Calu3 (cell line): ENCODE measurements around the gene LSAMP. TPM values are rescaled to one million over a fixed set of nuclear protein-coding genes. Genes with fewer than 3 reads are reported as not detected.
"Not testable (repeated sequence)": the region's sequence is repeated elsewhere in the genome, so short reads cannot be mapped to it uniquely, and the experiment has no call there.

Experiments
- BruUV-seq: library from RNA; stranded (reverse); fragments of 400-500 nt; replicated peaks from 2 replicates; lab custom pipeline; 2021; lab: Mats Ljungman, UMichigan
- CTCF ChIA-PET: fragments of 300-600 bp; sonication (Branson Sonifier 250); formaldehyde crosslinking; loops from one replicate; lab custom pipeline; 2022; ENCODE audit warnings: antibody characterized with exemption; lab: Charles Lee
- DNase-seq: peaks from one replicate; pipeline ENCODE4 v3.0.0; 2022
- H3K27ac Mint-ChIP-seq: one replicate; pipeline ENCODE4 v1.8.0; 2022; ENCODE audit warnings: mixed read lengths; ENCODE audit not compliant: unreplicated experiment
- H3K27me3 Mint-ChIP-seq: one replicate; pipeline ENCODE4 v1.8.0; 2022; ENCODE audit warnings: mixed read lengths; ENCODE audit not compliant: unreplicated experiment
- H3K36me3 Mint-ChIP-seq: one replicate; pipeline ENCODE4 v1.8.0; 2022; ENCODE audit warnings: mild to moderate bottlenecking, moderate library complexity, mixed read lengths; ENCODE audit not compliant: insufficient read depth, unreplicated experiment
- H3K4me1 Mint-ChIP-seq: one replicate; pipeline ENCODE4 v1.8.0; 2022; ENCODE audit warnings: mild to moderate bottlenecking, low read depth, mixed read lengths; ENCODE audit not compliant: unreplicated experiment
- H3K4me3 Mint-ChIP-seq: one replicate; pipeline ENCODE4 v1.8.0; 2022; ENCODE audit warnings: mild to moderate bottlenecking, low read depth, moderate library complexity, mixed read lengths; ENCODE audit not compliant: unreplicated experiment
- H3K9me3 Mint-ChIP-seq: one replicate; pipeline ENCODE4 v1.8.0; 2022; ENCODE audit warnings: low read depth, mixed read lengths; ENCODE audit not compliant: unreplicated experiment
- CTCF ChIP-seq: fragments of 200-600 bp; IDR thresholded peaks from one replicate; pipeline ENCODE4 v1.8.0; 2022; ENCODE audit warnings: antibody characterized with exemption; ENCODE audit not compliant: unreplicated experiment
- intact Hi-C: fragments of 100-400 bp; cut with micrococcal nuclease; formaldehyde crosslinking; loops from one replicate; pipeline ENCODE4 v1.10.0; 2022; ENCODE audit not compliant: unreplicated experiment
- total RNA-seq: library from RNA; stranded (reverse); gene quantifications from 2 replicates; pipeline ENCODE4 v1.2.3, GENCODE V29; 2022

Gene LSAMP
- total RNA-seq, 1 experiment from 2014 or later, result 0.90 TPM

GRCh38 chr3:115760716-115761115 lies 684.6 kb downstream of the LSAMP start:
- H3K9me3 Mint-ChIP-seq, result no peaks in the 10 kb centered on the region
- H3K36me3 Mint-ChIP-seq, result no peaks in the 10 kb centered on the region
- H3K27me3 Mint-ChIP-seq, result no peaks in the 10 kb centered on the region
- H3K4me3 Mint-ChIP-seq, result no peak overlapping the region
- no peak overlapping the region for H3K27ac Mint-ChIP-seq
- TF ChIP-seq CTCF, result no peak
- DNase-seq, result no peak
- intact Hi-C loops, result no loop called here
- H3K4me1 Mint-ChIP-seq, result peaks cover 9% of the 10 kb centered on the region
- BruUV-seq, result no TSS peak
- CTCF ChIA-PET, result no interaction called here

- DNase-seq, result no peak
- Mint-ChIP-seq H3K36me3 (no peaks in the 10 kb centered on the region), H3K27me3 (no peaks in the 10 kb centered on the region), H3K27ac (no peak overlapping the region), H3K9me3 (peaks cover 4% of the 10 kb centered on the region), H3K4me3 (no peak overlapping the region), H3K4me1 (peaks cover 9% of the 10 kb centered on the region)
- intact Hi-C loops, result no loop called here
- BruUV-seq, result no TSS peak
- CTCF ChIA-PET, result no interaction called here
- TF ChIP-seq CTCF, result no peak
Observed at GRCh38 chr3:115758076-115758763, 687.1 kb downstream of the LSAMP start.

- BruUV-seq, DNase-seq, intact Hi-C loops, H3K4me1 Mint-ChIP-seq, CTCF ChIA-PET, H3K27ac Mint-ChIP-seq, H3K9me3 Mint-ChIP-seq, H3K36me3 Mint-ChIP-seq, H3K4me3 Mint-ChIP-seq: not testable (repeated sequence)
- peaks cover 12% of the 10 kb centered on the region for H3K27me3 Mint-ChIP-seq
Observed at GRCh38 chr3:115752978-115753377, 692.3 kb downstream of the LSAMP start.
